Neural progenitor cell (in vitro differentiated cells): ENCODE results near the gene ARF1. TPM values are rescaled to one million over a fixed set of nuclear protein-coding genes. Genes with fewer than 3 reads are reported as not detected.

ENCODE experiments used
- DNase-seq: peaks from one replicate; pipeline ENCODE4 v3.0.0-alpha.2; 2016; ENCODE audit warnings: low spot score
- H2AFZ ChIP-seq: fragments of 200-600 bp; sonication (generic); replicated peaks from 2 replicates; pipeline ENCODE4 v1.6.1; 2016; ENCODE audit warnings: antibody characterized with exemption
- H3F3A ChIP-seq: fragments of 200-600 bp; sonication (generic); 2 replicates; pipeline ENCODE4 v1.6.1; 2016; ENCODE audit warnings: antibody characterized with exemption, low read depth
- H3K27ac ChIP-seq: fragments of 200-600 bp; sonication (generic); 2 replicates; pipeline ENCODE4 v1.5.1; 2016; ENCODE audit warnings: mild to moderate bottlenecking
- H3K27me3 ChIP-seq: fragments of 200-600 bp; sonication (generic); 2 replicates; pipeline ENCODE4 v1.6.1; 2016; ENCODE audit warnings: mild to moderate bottlenecking, moderate library complexity
- H3K36me3 ChIP-seq: fragments of 200-600 bp; sonication (generic); 2 replicates; pipeline ENCODE4 v1.5.1; 2016
- H3K4me1 ChIP-seq: fragments of 200-600 bp; sonication (generic); 2 replicates; pipeline ENCODE4 v1.6.1; 2016; ENCODE audit warnings: mixed run types
- H3K4me2 ChIP-seq: fragments of 200-600 bp; sonication (generic); 2 replicates; pipeline ENCODE4 v1.6.1; 2016
- H3K4me3 ChIP-seq: fragments of 200-600 bp; sonication (generic); 2 replicates; pipeline ENCODE4 v1.5.1; 2016
- H3K79me2 ChIP-seq: fragments of 200-600 bp; sonication (generic); 2 replicates; pipeline ENCODE4 v1.6.1; 2016; ENCODE audit warnings: low read depth
- H3K9ac ChIP-seq: fragments of 200-600 bp; sonication (generic); 2 replicates; pipeline ENCODE4 v1.6.1; 2016
- H3K9me3 ChIP-seq: fragments of 200-600 bp; sonication (generic); 2 replicates; pipeline ENCODE4 v1.5.1; 2016; ENCODE audit warnings: low read depth
- H4K20me1 ChIP-seq: fragments of 200-600 bp; sonication (generic); 2 replicates; pipeline ENCODE4 v1.6.1; 2016; ENCODE audit warnings: low read depth
- H3K27ac Mint-ChIP-seq: 3 replicates; pipeline ENCODE4 v1.8.0; 2021; ENCODE audit warnings: mixed read lengths
- H3K27me3 Mint-ChIP-seq: 2 replicates; pipeline ENCODE4 v1.8.0; 2022; ENCODE audit warnings: low read depth, mild to moderate bottlenecking, inconsistent platforms, moderate library complexity, mixed read lengths; ENCODE audit not compliant: insufficient read depth
- H3K36me3 Mint-ChIP-seq: 3 replicates; pipeline ENCODE4 v1.8.0; 2021; ENCODE audit warnings: mixed read lengths
- H3K4me1 Mint-ChIP-seq: 3 replicates; pipeline ENCODE4 v1.8.0; 2021; ENCODE audit warnings: mixed read lengths
- H3K4me3 Mint-ChIP-seq: 3 replicates; pipeline ENCODE4 v1.8.0; 2021; ENCODE audit warnings: mild to moderate bottlenecking, moderate library complexity, mixed read lengths
- H3K9me3 Mint-ChIP-seq: 3 replicates; pipeline ENCODE4 v1.8.0; 2020; ENCODE audit warnings: mixed read lengths
- CTCF ChIP-seq: fragments of 200-600 bp; sonication (generic); IDR thresholded peaks from 2 replicates; pipeline ENCODE4 v1.5.1; 2017; ENCODE audit warnings: antibody characterized with exemption, mild to moderate bottlenecking
- EZH2 ChIP-seq: fragments of 200-600 bp; sonication (generic); IDR thresholded peaks from 2 replicates; pipeline ENCODE4 v1.6.1; 2017; ENCODE audit warnings: antibody characterized with exemption, mild to moderate bottlenecking, moderate library complexity
- EZH2phosphoT487 ChIP-seq: fragments of 200-600 bp; sonication (generic); IDR thresholded peaks from 2 replicates; pipeline ENCODE4 v1.6.1; 2017; ENCODE audit warnings: antibody characterized with exemption
- total RNA-seq: library from RNA; depleted of rRNA; stranded (reverse); fragments of >200 nt; gene quantifications from 2 replicates; pipeline ENCODE4 v1.2.3, GENCODE V29; 2015; ENCODE audit warnings: low replicate concordance

The ARF1 gene
- total RNA-seq, 1 donor from 2014 or later = 95.1 TPM

- H3K4me1 Mint-ChIP-seq = peaks cover 33% of the 10 kb centered on the region
- no peak for DNase-seq
- H3K9ac ChIP-seq = no peak overlapping the region
- no peak overlapping the region for H3K27ac Mint-ChIP-seq
- H3K79me2 ChIP-seq = peaks cover 30% of the 10 kb centered on the region
- H3K4me3 ChIP-seq = no peak overlapping the region
- TF ChIP-seq EZH2 (no peak), CTCF (no peak), EZH2phosphoT487 (no peak)
- H3K9me3 Mint-ChIP-seq = no peaks in the 10 kb centered on the region
- peaks cover 4% of the 10 kb centered on the region for H3K36me3 Mint-ChIP-seq
- no peak overlapping the region for H2AFZ ChIP-seq
- peaks cover 8% of the 10 kb centered on the region for H3K27me3 ChIP-seq
- peaks cover 17% of the 10 kb centered on the region for H3F3A ChIP-seq
- no peaks in the 10 kb centered on the region for H3K36me3 ChIP-seq
- H3K4me2 ChIP-seq = no peak overlapping the region
- peak overlapping the region; percentile 95 for H3K4me3 Mint-ChIP-seq
- H4K20me1 ChIP-seq = peaks cover 15% of the 10 kb centered on the region
- H3K9me3 ChIP-seq = no peaks in the 10 kb centered on the region
- H3K27me3 Mint-ChIP-seq = peaks cover 15% of the 10 kb centered on the region
- peaks cover 11% of the 10 kb centered on the region for H3K4me1 ChIP-seq
- no peak overlapping the region for H3K27ac ChIP-seq
Measured at GRCh38 chr1:228105270-228105995, 22.9 kb downstream of the ARF1 start.

GRCh38 chr1:228105996-228106799 lies 23.7 kb downstream of the ARF1 start:
- H3K27me3 Mint-ChIP-seq = peaks cover 19% of the 10 kb centered on the region
- H3K27ac Mint-ChIP-seq = no peak overlapping the region
- H3K9ac ChIP-seq = no peak overlapping the region
- H2AFZ ChIP-seq = no peak overlapping the region
- no peak for TF ChIP-seq CTCF
- no peak for TF ChIP-seq EZH2
- no peak for TF ChIP-seq EZH2phosphoT487
- no peaks in the 10 kb centered on the region for H3K9me3 Mint-ChIP-seq
- H4K20me1 ChIP-seq = peaks cover 8% of the 10 kb centered on the region
- peaks cover 4% of the 10 kb centered on the region for H3K36me3 Mint-ChIP-seq
- peaks cover 8% of the 10 kb centered on the region for H3K27me3 ChIP-seq
- H3K79me2 ChIP-seq = peaks cover 30% of the 10 kb centered on the region
- no peak overlapping the region for H3K27ac ChIP-seq
- peaks cover 17% of the 10 kb centered on the region for H3F3A ChIP-seq
- DNase-seq = no peak
- H3K4me3 Mint-ChIP-seq = peak overlapping the region; percentile 70
- H3K4me3 ChIP-seq = no peak overlapping the region
- no peaks in the 10 kb centered on the region for H3K9me3 ChIP-seq
- H3K36me3 ChIP-seq = no peaks in the 10 kb centered on the region
- peaks cover 11% of the 10 kb centered on the region for H3K4me1 ChIP-seq
- H3K4me2 ChIP-seq = no peak overlapping the region
- peaks cover 33% of the 10 kb centered on the region for H3K4me1 Mint-ChIP-seq

- Histone ChIP-seq H3K4me1 (peaks cover 11% of the 10 kb centered on the region), H3K9me3 (no peaks in the 10 kb centered on the region), H2AFZ (no peak overlapping the region), H3K27me3 (peaks cover 8% of the 10 kb centered on the region), H4K20me1 (peaks cover 3% of the 10 kb centered on the region), H3K27ac (no peak overlapping the region), H3K4me3 (no peak overlapping the region), H3F3A (peaks cover 13% of the 10 kb centered on the region), H3K36me3 (no peaks in the 10 kb centered on the region), H3K79me2 (peaks cover 25% of the 10 kb centered on the region), H3K4me2 (no peak overlapping the region), H3K9ac (no peak overlapping the region)
- TF ChIP-seq EZH2 (no peak), CTCF (no peak), EZH2phosphoT487 (no peak)
- Mint-ChIP-seq H3K4me1 (peaks cover 28% of the 10 kb centered on the region), H3K27ac (no peak overlapping the region), H3K36me3 (no peaks in the 10 kb centered on the region), H3K27me3 (peaks cover 19% of the 10 kb centered on the region), H3K4me3 (peak overlapping the region; percentile 70), H3K9me3 (no peaks in the 10 kb centered on the region)
- no peak for DNase-seq
Measured at GRCh38 chr1:228106800-228107054, 24.2 kb downstream of the ARF1 start.
